ENCODE results near the gene ZMYND11. TPM values are rescaled to one million over a fixed set of nuclear protein-coding genes. Genes with fewer than 3 reads are reported as not detected.
"Not testable (repeated sequence)": the region's sequence is repeated elsewhere in the genome, so short reads cannot be mapped to it uniquely, and the experiment has no call there.

Gene ZMYND11
- total RNA-seq, 1 donor: 16.7 TPM

- DNase-seq (ENCODE audit: low read depth in 2 of 3, low spot score in 2 of 3): no peak
Measured at GRCh38 chr10:278707-279106, 143.5 kb downstream of the ZMYND11 start.

GRCh38 chr10:279232-279631 lies 144.0 kb downstream of the ZMYND11 start:
- no peak for DNase-seq (ENCODE audit: low read depth in 2 of 3, low spot score in 2 of 3)

GRCh38 chr10:279655-280054 lies 144.4 kb downstream of the ZMYND11 start:
- DNase-seq (ENCODE audit: low read depth in 2 of 3, low spot score in 2 of 3): no peak

- no peak for DNase-seq (ENCODE audit: low read depth in 2 of 3, low spot score in 2 of 3)
Measured at GRCh38 chr10:282294-283139, 147.3 kb downstream of the ZMYND11 start.

- no peak for DNase-seq (ENCODE audit: low read depth in 2 of 3, low spot score in 2 of 3)
Measured at GRCh38 chr10:283140-283479, 147.9 kb downstream of the ZMYND11 start.

GRCh38 chr10:283916-284356 lies 148.7 kb downstream of the ZMYND11 start:
- DNase-seq (ENCODE audit: low read depth in 2 of 3, low spot score in 2 of 3): no peak

- DNase-seq (ENCODE audit: low read depth in 2 of 3, low spot score in 2 of 3): no peak
Measured at GRCh38 chr10:285216-285615, 150.0 kb downstream of the ZMYND11 start.

GRCh38 chr10:287026-287709 lies 151.9 kb downstream of the ZMYND11 start:
- no peak for DNase-seq (ENCODE audit: low read depth in 2 of 3, low spot score in 2 of 3)

GRCh38 chr10:287814-288213 lies 152.6 kb downstream of the ZMYND11 start:
- no peak for DNase-seq (ENCODE audit: low read depth in 2 of 3, low spot score in 2 of 3)

- DNase-seq (ENCODE audit: low read depth in 2 of 3, low spot score in 2 of 3): no peak
Measured at GRCh38 chr10:288316-289200, 153.3 kb downstream of the ZMYND11 start.

- no peak for DNase-seq (ENCODE audit: low read depth in 2 of 3, low spot score in 2 of 3)
Measured at GRCh38 chr10:289581-289980, 154.3 kb downstream of the ZMYND11 start.

GRCh38 chr10:290026-290725 lies 154.9 kb downstream of the ZMYND11 start:
- no peak for DNase-seq (ENCODE audit: low read depth in 2 of 3, low spot score in 2 of 3)

GRCh38 chr10:293636-294035 lies 158.4 kb downstream of the ZMYND11 start:
- no peak for DNase-seq (ENCODE audit: low read depth in 2 of 3, low spot score in 2 of 3)

GRCh38 chr10:297567-297966 lies 162.3 kb downstream of the ZMYND11 start:
- DNase-seq (ENCODE audit: low read depth in 2 of 3, low spot score in 2 of 3): no peak

GRCh38 chr10:298033-298432 lies 162.8 kb downstream of the ZMYND11 start:
- no peak for DNase-seq (ENCODE audit: low read depth in 2 of 3, low spot score in 2 of 3)

GRCh38 chr10:299512-299911 lies 164.3 kb downstream of the ZMYND11 start:
- no peak for DNase-seq (ENCODE audit: low read depth in 2 of 3, low spot score in 2 of 3)

GRCh38 chr10:299969-300368 lies 164.7 kb downstream of the ZMYND11 start:
- DNase-seq (ENCODE audit: low read depth in 2 of 3, low spot score in 2 of 3): no peak

- not testable (repeated sequence) for DNase-seq (ENCODE audit: low read depth in 2 of 3, low spot score in 2 of 3)
Measured at GRCh38 chr10:300580-300979, 165.3 kb downstream of the ZMYND11 start.

- no peak for DNase-seq (ENCODE audit: low read depth in 2 of 3, low spot score in 2 of 3)
Measured at GRCh38 chr10:301536-301935, 166.3 kb downstream of the ZMYND11 start.
